ENCODE data around the gene LAMC1.

The LAMC1 gene

GRCh38 chr1:183178545-183178944, 155.3 kb downstream of the LAMC1 start:
- H3K27me3 ChIP-seq (ENCODE audit: control insufficient read depth in 2 of 2, insufficient read depth in 2 of 2, low read length in 2 of 2) = no peaks in the 10 kb centered on the region
- H3K4me3 ChIP-seq (ENCODE audit: low read length in 2 of 2) = no peak overlapping the region
- no peaks in the 10 kb centered on the region for H3K36me3 ChIP-seq (ENCODE audit: control insufficient read depth in 2 of 2, insufficient read depth in 2 of 2, low read length in 2 of 2)
- no peak overlapping the region for H3K27ac ChIP-seq (ENCODE audit: low read depth in 2 of 2, low read length in 2 of 2)
- H3K9ac ChIP-seq (ENCODE audit: low read depth in 1 of 2, low read length in 2 of 2) = no peak overlapping the region
- H3K9me3 ChIP-seq (ENCODE audit: control insufficient read depth in 2 of 2, low read length in 2 of 2) = no peaks in the 10 kb centered on the region
- H3K4me1 ChIP-seq (ENCODE audit: control insufficient read depth in 2 of 2, insufficient read depth in 2 of 2, low read length in 2 of 2) = no peaks in the 10 kb centered on the region

- Histone ChIP-seq H3K4me3 (ENCODE audit: low read length in 2 of 2) (no peak overlapping the region), H3K4me1 (ENCODE audit: control insufficient read depth in 2 of 2, insufficient read depth in 2 of 2, low read length in 2 of 2) (no peaks in the 10 kb centered on the region), H3K36me3 (ENCODE audit: control insufficient read depth in 2 of 2, insufficient read depth in 2 of 2, low read length in 2 of 2) (no peaks in the 10 kb centered on the region), H3K9me3 (ENCODE audit: control insufficient read depth in 2 of 2, low read length in 2 of 2) (no peaks in the 10 kb centered on the region), H3K27ac (ENCODE audit: low read depth in 2 of 2, low read length in 2 of 2) (no peak overlapping the region), H3K9ac (ENCODE audit: low read depth in 1 of 2, low read length in 2 of 2) (no peak overlapping the region), H3K27me3 (ENCODE audit: control insufficient read depth in 2 of 2, insufficient read depth in 2 of 2, low read length in 2 of 2) (no peaks in the 10 kb centered on the region)
These were observed 155.8 kb downstream of the LAMC1 start for GRCh38 chr1:183179033-183179432.

GRCh38 chr1:183180218-183180617, 157.0 kb downstream of the LAMC1 start:
- Histone ChIP-seq H3K4me3 (ENCODE audit: low read length in 2 of 2) (no peak overlapping the region), H3K27ac (ENCODE audit: low read depth in 2 of 2, low read length in 2 of 2) (peak overlapping the region; percentile 27 to 49)

GRCh38 chr1:183180634-183181056, 157.4 kb downstream of the LAMC1 start:
- no peaks in the 10 kb centered on the region for H3K9me3 ChIP-seq (ENCODE audit: control insufficient read depth in 2 of 2, low read length in 2 of 2)
- H3K27me3 ChIP-seq (ENCODE audit: control insufficient read depth in 2 of 2, insufficient read depth in 2 of 2, low read length in 2 of 2) = no peaks in the 10 kb centered on the region
- H3K9ac ChIP-seq (ENCODE audit: low read depth in 1 of 2, low read length in 2 of 2) = no peak overlapping the region
- peak overlapping the region; percentile 27 to 49 for H3K27ac ChIP-seq (ENCODE audit: low read depth in 2 of 2, low read length in 2 of 2)
- no peaks in the 10 kb centered on the region for H3K36me3 ChIP-seq (ENCODE audit: control insufficient read depth in 2 of 2, insufficient read depth in 2 of 2, low read length in 2 of 2)
- peaks cover 0 to under 1% of the 10 kb centered on the region in 2 donors for H3K4me1 ChIP-seq (ENCODE audit: control insufficient read depth in 2 of 2, insufficient read depth in 2 of 2, low read length in 2 of 2)
- H3K4me3 ChIP-seq (ENCODE audit: low read length in 2 of 2) = no peak overlapping the region

More at GRCh38 chr1:183180218-183180617, 157.0 kb downstream of the LAMC1 start:
- no peaks in the 10 kb centered on the region for H3K36me3 ChIP-seq (ENCODE audit: control insufficient read depth in 2 of 2, insufficient read depth in 2 of 2, low read length in 2 of 2)
- no peak overlapping the region for H3K9ac ChIP-seq (ENCODE audit: low read depth in 1 of 2, low read length in 2 of 2)
- no peaks in the 10 kb centered on the region for H3K9me3 ChIP-seq (ENCODE audit: control insufficient read depth in 2 of 2, low read length in 2 of 2)
- H3K4me1 ChIP-seq (ENCODE audit: control insufficient read depth in 2 of 2, insufficient read depth in 2 of 2, low read length in 2 of 2) = no peaks in the 10 kb centered on the region
- H3K27me3 ChIP-seq (ENCODE audit: control insufficient read depth in 2 of 2, insufficient read depth in 2 of 2, low read length in 2 of 2) = no peaks in the 10 kb centered on the region

- Histone ChIP-seq H3K9me3 (ENCODE audit: control insufficient read depth in 2 of 2, low read length in 2 of 2) (no peaks in the 10 kb centered on the region), H3K36me3 (ENCODE audit: control insufficient read depth in 2 of 2, insufficient read depth in 2 of 2, low read length in 2 of 2) (no peaks in the 10 kb centered on the region), H3K9ac (ENCODE audit: low read depth in 1 of 2, low read length in 2 of 2) (peak within 1 kb of the TSS; percentile 72 to 83), H3K4me1 (ENCODE audit: control insufficient read depth in 2 of 2, insufficient read depth in 2 of 2, low read length in 2 of 2) (peaks cover 0 to 6% of the 10 kb centered on the region in 2 donors), H3K4me3 (ENCODE audit: low read length in 2 of 2) (peak within 1 kb of the TSS; percentile 63 to 69), H3K27ac (ENCODE audit: low read depth in 2 of 2, low read length in 2 of 2) (peak within 1 kb of the TSS; percentile 75 to 86), H3K27me3 (ENCODE audit: control insufficient read depth in 2 of 2, insufficient read depth in 2 of 2, low read length in 2 of 2) (no peaks in the 10 kb centered on the region)
These were observed 162.8 kb downstream of the LAMC1 start, which contains the start of gene LAMC2 for GRCh38 chr1:183185941-183186490. LAMC2 (plus strand) TSS chr1:183186264; CDS start chr1:183186353, 89 bp downstream.

GRCh38 chr1:183186841-183187240, 163.6 kb downstream of the LAMC1 start:
- H3K36me3 ChIP-seq (ENCODE audit: control insufficient read depth in 2 of 2, insufficient read depth in 2 of 2, low read length in 2 of 2) = no peaks in the 10 kb centered on the region
- H3K27ac ChIP-seq (ENCODE audit: low read depth in 2 of 2, low read length in 2 of 2) = peak overlapping the region; percentile 75 to 86
- no peaks in the 10 kb centered on the region for H3K9me3 ChIP-seq (ENCODE audit: control insufficient read depth in 2 of 2, low read length in 2 of 2)
- no peaks in the 10 kb centered on the region for H3K27me3 ChIP-seq (ENCODE audit: control insufficient read depth in 2 of 2, insufficient read depth in 2 of 2, low read length in 2 of 2)
- H3K9ac ChIP-seq (ENCODE audit: low read depth in 1 of 2, low read length in 2 of 2) = peak overlapping the region in 1 of 2 donors; percentile 83
- H3K4me1 ChIP-seq (ENCODE audit: control insufficient read depth in 2 of 2, insufficient read depth in 2 of 2, low read length in 2 of 2) = peaks cover 0 to 6% of the 10 kb centered on the region in 2 donors
- H3K4me3 ChIP-seq (ENCODE audit: low read length in 2 of 2) = peak overlapping the region; percentile 63 to 69

- no peak overlapping the region for H3K4me3 ChIP-seq (ENCODE audit: low read length in 2 of 2)
- H3K9ac ChIP-seq (ENCODE audit: low read depth in 1 of 2, low read length in 2 of 2) = no peak overlapping the region
- H3K36me3 ChIP-seq (ENCODE audit: control insufficient read depth in 2 of 2, insufficient read depth in 2 of 2, low read length in 2 of 2) = no peaks in the 10 kb centered on the region
- H3K9me3 ChIP-seq (ENCODE audit: control insufficient read depth in 2 of 2, low read length in 2 of 2) = no peaks in the 10 kb centered on the region
- H3K27me3 ChIP-seq (ENCODE audit: control insufficient read depth in 2 of 2, insufficient read depth in 2 of 2, low read length in 2 of 2) = no peaks in the 10 kb centered on the region
- H3K4me1 ChIP-seq (ENCODE audit: control insufficient read depth in 2 of 2, insufficient read depth in 2 of 2, low read length in 2 of 2) = peaks cover 0 to 6% of the 10 kb centered on the region in 2 donors
- no peak overlapping the region for H3K27ac ChIP-seq (ENCODE audit: low read depth in 2 of 2, low read length in 2 of 2)
These were observed 165.0 kb downstream of the LAMC1 start for GRCh38 chr1:183188240-183188639.

- no peak overlapping the region for H3K9ac ChIP-seq (ENCODE audit: low read depth in 1 of 2, low read length in 2 of 2)
- no peaks in the 10 kb centered on the region for H3K36me3 ChIP-seq (ENCODE audit: control insufficient read depth in 2 of 2, insufficient read depth in 2 of 2, low read length in 2 of 2)
- H3K27me3 ChIP-seq (ENCODE audit: control insufficient read depth in 2 of 2, insufficient read depth in 2 of 2, low read length in 2 of 2) = no peaks in the 10 kb centered on the region
- peaks cover 2 to 3% of the 10 kb centered on the region in 2 donors for H3K4me1 ChIP-seq (ENCODE audit: control insufficient read depth in 2 of 2, insufficient read depth in 2 of 2, low read length in 2 of 2)
- H3K9me3 ChIP-seq (ENCODE audit: control insufficient read depth in 2 of 2, low read length in 2 of 2) = no peaks in the 10 kb centered on the region
- no peak overlapping the region for H3K4me3 ChIP-seq (ENCODE audit: low read length in 2 of 2)
- no peak overlapping the region for H3K27ac ChIP-seq (ENCODE audit: low read depth in 2 of 2, low read length in 2 of 2)
These were observed 168.6 kb downstream of the LAMC1 start for GRCh38 chr1:183191833-183192232.

GRCh38 chr1:183193963-183194525, 170.8 kb downstream of the LAMC1 start:
- no peaks in the 10 kb centered on the region for H3K27me3 ChIP-seq (ENCODE audit: control insufficient read depth in 2 of 2, insufficient read depth in 2 of 2, low read length in 2 of 2)
- H3K4me1 ChIP-seq (ENCODE audit: control insufficient read depth in 2 of 2, insufficient read depth in 2 of 2, low read length in 2 of 2) = peaks cover 0 to 3% of the 10 kb centered on the region in 2 donors
- no peaks in the 10 kb centered on the region for H3K36me3 ChIP-seq (ENCODE audit: control insufficient read depth in 2 of 2, insufficient read depth in 2 of 2, low read length in 2 of 2)
- no peak overlapping the region for H3K9ac ChIP-seq (ENCODE audit: low read depth in 1 of 2, low read length in 2 of 2)
- H3K4me3 ChIP-seq (ENCODE audit: low read length in 2 of 2) = no peak overlapping the region
- H3K9me3 ChIP-seq (ENCODE audit: control insufficient read depth in 2 of 2, low read length in 2 of 2) = no peaks in the 10 kb centered on the region
- no peak overlapping the region for H3K27ac ChIP-seq (ENCODE audit: low read depth in 2 of 2, low read length in 2 of 2)

- Histone ChIP-seq H3K4me3 (ENCODE audit: low read length in 2 of 2) (no peak overlapping the region), H3K27ac (ENCODE audit: low read depth in 2 of 2, low read length in 2 of 2) (peak overlapping the region in 1 of 2 donors; percentile 69), H3K4me1 (ENCODE audit: control insufficient read depth in 2 of 2, insufficient read depth in 2 of 2, low read length in 2 of 2) (peaks cover 0 to 3% of the 10 kb centered on the region in 2 donors), H3K9ac (ENCODE audit: low read depth in 1 of 2, low read length in 2 of 2) (no peak overlapping the region), H3K27me3 (ENCODE audit: control insufficient read depth in 2 of 2, insufficient read depth in 2 of 2, low read length in 2 of 2) (no peaks in the 10 kb centered on the region), H3K36me3 (ENCODE audit: control insufficient read depth in 2 of 2, insufficient read depth in 2 of 2, low read length in 2 of 2) (no peaks in the 10 kb centered on the region), H3K9me3 (ENCODE audit: control insufficient read depth in 2 of 2, low read length in 2 of 2) (no peaks in the 10 kb centered on the region)
These were observed 171.4 kb downstream of the LAMC1 start for GRCh38 chr1:183194527-183195141.
